HG02763 (cell line): ENCODE data around the gene RHEB.
"Not testable (repeated sequence)": the region's sequence is repeated elsewhere in the genome, so short reads cannot be mapped to it uniquely, and the experiment has no call there.

Source experiments
- ATAC-seq: cut with Tn5 transposase; IDR thresholded peaks from one replicate; pipeline ENCODE4 v1.9.1; 2021; ENCODE audit warnings: mild to moderate bottlenecking, moderate library complexity; ENCODE audit not compliant: unreplicated experiment

Gene RHEB

GRCh38 chr7:151519765-151520418, at the start of gene RHEB:
Gene RHEB (minus strand): TSS chr7:151519895. CDS start chr7:151519511, 384 bp downstream.
- ATAC-seq: peak; percentile 76

GRCh38 chr7:151566897-151567320, 47.2 kb upstream of the RHEB start:
- no peak for ATAC-seq

- no peak for ATAC-seq
Measured at GRCh38 chr7:151565541-151565940, 45.8 kb upstream of the RHEB start.

GRCh38 chr7:151560243-151560642, 40.5 kb upstream of the RHEB start:
- ATAC-seq: no peak

GRCh38 chr7:151559557-151560183, 40.0 kb upstream of the RHEB start:
- no peak for ATAC-seq

GRCh38 chr7:151558575-151558974, 38.9 kb upstream of the RHEB start:
- ATAC-seq: no peak

GRCh38 chr7:151556592-151556991, 36.9 kb upstream of the RHEB start:
- ATAC-seq: no peak

- no peak for ATAC-seq
Measured at GRCh38 chr7:151553356-151553755, 33.7 kb upstream of the RHEB start.

GRCh38 chr7:151552352-151553028, 32.8 kb upstream of the RHEB start:
- ATAC-seq: no peak

- ATAC-seq: no peak
Measured at GRCh38 chr7:151551820-151552219, 32.1 kb upstream of the RHEB start.

GRCh38 chr7:151550656-151551286, 31.1 kb upstream of the RHEB start:
- ATAC-seq: no peak

- no peak for ATAC-seq
Measured at GRCh38 chr7:151549644-151550043, 29.9 kb upstream of the RHEB start.

- ATAC-seq: no peak
Measured at GRCh38 chr7:151549083-151549482, 29.4 kb upstream of the RHEB start.

- no peak for ATAC-seq
Measured at GRCh38 chr7:151544183-151544582, 24.5 kb upstream of the RHEB start.

GRCh38 chr7:151542606-151543130, 23.0 kb upstream of the RHEB start:
- ATAC-seq: no peak

- ATAC-seq: no peak
Measured at GRCh38 chr7:151541709-151542499, 22.2 kb upstream of the RHEB start.

- ATAC-seq: no peak
Measured at GRCh38 chr7:151540146-151540545, 20.5 kb upstream of the RHEB start.

- ATAC-seq: peak; percentile 51
Measured at GRCh38 chr7:151539088-151539671, 19.5 kb upstream of the RHEB start.

GRCh38 chr7:151537818-151538561, 18.3 kb upstream of the RHEB start:
- no peak for ATAC-seq

- not testable (repeated sequence) for ATAC-seq
Measured at GRCh38 chr7:151536178-151536577, 16.5 kb upstream of the RHEB start.
